ENCODE data around the gene RNASEH2A. TPM values are rescaled to one million over a fixed set of nuclear protein-coding genes. Genes with fewer than 3 reads are reported as not detected.
A peak's percentile ranks its signal among the peaks of the same experiment; 100 is the strongest.

The RNASEH2A gene
- total RNA-seq, 1 experiment from 2014 or later, result 79.5 TPM

DNA sequence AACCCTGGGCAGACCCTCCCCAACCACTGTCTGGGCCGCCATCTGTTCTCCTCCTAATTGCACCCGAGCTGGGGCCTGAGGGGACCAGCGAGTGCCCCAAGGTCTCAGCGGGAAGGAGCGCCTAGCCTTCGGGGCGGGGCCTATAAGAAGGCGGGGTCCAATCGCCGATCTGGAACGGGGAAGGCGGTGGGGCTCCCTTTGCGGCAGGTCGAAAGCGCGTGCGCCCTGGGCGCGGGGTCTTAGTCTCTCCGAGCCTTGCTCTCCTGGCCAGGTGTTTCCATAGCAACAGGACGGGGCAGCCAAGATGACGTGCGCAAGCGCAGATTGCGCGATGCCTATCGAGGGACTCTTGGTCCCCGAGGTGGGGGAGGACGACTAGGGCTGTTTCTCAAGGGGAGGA is 34.7 kb downstream of the RNASEH2A start:
- peaks cover 8% of the 10 kb centered on the region for H3K27me3 Mint-ChIP-seq (ENCODE audit: low read depth)

More for the DNA sequence above, 34.7 kb downstream of the RNASEH2A start:
- Histone ChIP-seq H3K9me3 (ENCODE audit: control insufficient read depth, low read depth, low read length) (no peaks in the 10 kb centered on the region), H3K27ac (ENCODE audit: insufficient read length, low read depth, low read length) (no peak overlapping the region), H3K4ac (ENCODE audit: low read depth, low read length) (no peak overlapping the region), H4K91ac (ENCODE audit: insufficient read length, low read depth, low read length) (no peak overlapping the region), H2BK12ac (ENCODE audit: insufficient read length, low read depth, low read length) (no peak overlapping the region), H3K79me2 (ENCODE audit: insufficient read depth, low read length) (no peaks in the 10 kb centered on the region), H3K18ac (ENCODE audit: insufficient read length, low read depth, low read length) (no peak overlapping the region), H2AK5ac (ENCODE audit: insufficient read length, low read length) (no peak overlapping the region), H3K23ac (ENCODE audit: insufficient read length, low read depth, low read length) (no peak overlapping the region), H3T11ph (ENCODE audit: low read length) (no peak overlapping the region), H2BK5ac (ENCODE audit: insufficient read length, low read length) (no peak overlapping the region), H4K8ac (replicated peaks; ENCODE audit: insufficient read length, low read depth, low read length) (no peak overlapping the region), H4K20me1 (ENCODE audit: control insufficient read depth, insufficient read depth, insufficient read length) (no peaks in the 10 kb centered on the region), H3K27me3 (ENCODE audit: insufficient read depth, low read length) (no peaks in the 10 kb centered on the region), H3K4me2 (ENCODE audit: insufficient read depth, insufficient read length, low read length) (peak overlapping the region; percentile 48), H3K9ac (ENCODE audit: extremely low read depth, insufficient read length, low read length) (no peak overlapping the region), H2AFZ (ENCODE audit: low read length) (no peak overlapping the region), H2BK20ac (ENCODE audit: low read depth, low read length, poor library complexity, severe bottlenecking) (no peak overlapping the region), H2BK15ac (ENCODE audit: low read depth, low read length) (no peak overlapping the region), H2BK120ac (ENCODE audit: low read depth, low read length, poor library complexity, severe bottlenecking) (no peak overlapping the region), H3K56ac (ENCODE audit: insufficient read length, low read depth, low read length) (no peak overlapping the region), H3K14ac (ENCODE audit: insufficient read depth, low read length) (no peak overlapping the region), H4K5ac (ENCODE audit: insufficient read length, low read depth, low read length) (no peak overlapping the region), H3K79me1 (ENCODE audit: insufficient read depth, low read depth, low read length, poor library complexity, severe bottlenecking) (no peaks in the 10 kb centered on the region), H3K4me1 (ENCODE audit: insufficient read depth, low read length) (peaks cover 2% of the 10 kb centered on the region; the same call in 1 of the 2 replicates), H3K23me2 (ENCODE audit: insufficient read length, low read depth, low read length, poor library complexity, severe bottlenecking) (peaks cover 2% of the 10 kb centered on the region)
- peak; percentile 98 for DNase-seq
- peak overlapping the region; percentile 95 to 99 (median 99); a peak in 6 of 7 replicates for H3K27ac Mint-ChIP-seq
- H3K4me1 Mint-ChIP-seq, result peaks cover 35 to 37% of the 10 kb centered on the region in 2 experiments
- H3K36me3 Mint-ChIP-seq (ENCODE audit: insufficient read depth in 1 of 3, low read depth in 3 of 3), result peaks cover 0 to 8% (median 8%) of the 10 kb centered on the region in 3 experiments; a peak in 6 of 7 replicates
- TF ChIP-seq, protein P1, sequence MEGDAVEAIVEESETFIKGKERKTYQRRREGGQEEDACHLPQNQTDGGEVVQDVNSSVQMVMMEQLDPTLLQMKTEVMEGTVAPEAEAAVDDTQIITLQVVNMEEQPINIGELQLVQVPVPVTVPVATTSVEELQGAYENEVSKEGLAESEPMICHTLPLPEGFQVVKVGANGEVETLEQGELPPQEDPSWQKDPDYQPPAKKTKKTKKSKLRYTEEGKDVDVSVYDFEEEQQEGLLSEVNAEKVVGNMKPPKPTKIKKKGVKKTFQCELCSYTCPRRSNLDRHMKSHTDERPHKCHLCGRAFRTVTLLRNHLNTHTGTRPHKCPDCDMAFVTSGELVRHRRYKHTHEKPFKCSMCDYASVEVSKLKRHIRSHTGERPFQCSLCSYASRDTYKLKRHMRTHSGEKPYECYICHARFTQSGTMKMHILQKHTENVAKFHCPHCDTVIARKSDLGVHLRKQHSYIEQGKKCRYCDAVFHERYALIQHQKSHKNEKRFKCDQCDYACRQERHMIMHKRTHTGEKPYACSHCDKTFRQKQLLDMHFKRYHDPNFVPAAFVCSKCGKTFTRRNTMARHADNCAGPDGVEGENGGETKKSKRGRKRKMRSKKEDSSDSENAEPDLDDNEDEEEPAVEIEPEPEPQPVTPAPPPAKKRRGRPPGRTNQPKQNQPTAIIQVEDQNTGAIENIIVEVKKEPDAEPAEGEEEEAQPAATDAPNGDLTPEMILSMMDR (conservative IDR thresholded peaks at IDR 0.05), result no peak
- no peaks in the 10 kb centered on the region; a peak in 1 of 5 replicates for H3K9me3 Mint-ChIP-seq
- no CpG with 5 or more reads among the region's 29 CpGs for WGBS (ENCODE audit: extremely low coverage, insufficient read length, low lambda C conversion rate)
- peak overlapping the region; percentile 64 to 81 for H3K4me3 Mint-ChIP-seq
